B cell (primary cell): ENCODE data around the gene TYW1B.
"Not testable (repeated sequence)": the region's sequence is repeated elsewhere in the genome, so short reads cannot be mapped to it uniquely, and the experiment has no call there.

Experiments
- CTCF ChIP-seq: fragments of 200-600 bp; IDR thresholded peaks from one replicate; pipeline ENCODE4 v1.8.0; 2022; ENCODE audit warnings: antibody characterized with exemption, mild to moderate bottlenecking
- EZH2 ChIP-seq: IDR thresholded peaks from 2 replicates; pipeline ENCODE4 v1.6.1; 2012; ENCODE audit warnings: borderline replicate concordance, low read depth, mild to moderate bottlenecking, moderate library complexity, low read length; ENCODE audit not compliant: insufficient read depth, poor library complexity, severe bottlenecking

- TF ChIP-seq EZH2, CTCF: not testable (repeated sequence)
Measured at GRCh38 chr7:72536038-72536437, 292.0 kb downstream of the TYW1B start.
